ENCODE data around the gene ARID1B. TPM values are rescaled to one million over a fixed set of nuclear protein-coding genes. Genes with fewer than 3 reads are reported as not detected.

Gene ARID1B
- total RNA-seq, 4 donors from 2014 or later: 87.1 to 194 (median 115) TPM

DNA sequence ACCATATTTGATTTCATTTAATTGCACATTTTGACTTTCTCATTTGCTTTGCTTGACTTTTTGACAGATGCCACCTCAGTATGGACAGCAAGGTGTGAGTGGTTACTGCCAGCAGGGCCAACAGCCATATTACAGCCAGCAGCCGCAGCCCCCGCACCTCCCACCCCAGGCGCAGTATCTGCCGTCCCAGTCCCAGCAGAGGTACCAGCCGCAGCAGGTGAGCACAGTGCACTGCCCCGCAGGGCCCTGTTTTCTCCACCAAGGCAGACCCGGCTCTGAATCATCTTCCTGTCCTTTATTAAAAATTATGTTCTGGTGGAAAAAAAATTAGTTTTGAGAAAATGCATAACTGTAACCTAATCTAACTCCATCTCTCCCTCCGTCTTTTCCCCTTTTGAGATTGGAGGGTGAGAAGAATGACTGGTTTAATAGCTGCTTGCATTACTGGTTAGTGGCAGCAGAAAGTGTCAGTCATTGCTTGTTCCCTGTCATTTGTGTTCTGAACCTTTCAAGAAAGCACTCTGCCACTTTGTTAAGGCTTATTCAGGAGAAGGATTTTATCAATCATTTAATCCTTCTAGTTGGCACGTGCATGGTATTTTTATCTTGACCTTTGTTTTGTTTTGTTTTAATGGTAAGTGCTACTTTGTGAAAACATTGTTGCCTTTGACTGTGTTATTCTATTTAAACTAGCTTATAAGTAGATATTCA is 124.3 kb downstream of the ARID1B start:
- Histone ChIP-seq H3K36me3 (no peaks in the 10 kb centered on the region), H3K4me3 (no peak overlapping the region), H3K9me3 (no peaks in the 10 kb centered on the region), H3K27me3 (no peaks in the 10 kb centered on the region), H3K27ac (no peak overlapping the region), H3K4me1 (peaks cover 0 to 6% (median 4%) of the 10 kb centered on the region in 4 donors)
- 68 to 88% methylated on average over 3 to 9 of the region's 9 CpGs for WGBS, 2 donors (ENCODE audit: low coverage in 1 of 2)
- DNase-seq: no peak
- TF ChIP-seq EP300 (IDR thresholded peaks at IDR 0.05; ENCODE audit: low read depth): no peak
- TF ChIP-seq POLR2A (IDR thresholded peaks at IDR 0.05): no peak
- TF ChIP-seq, protein P1, sequence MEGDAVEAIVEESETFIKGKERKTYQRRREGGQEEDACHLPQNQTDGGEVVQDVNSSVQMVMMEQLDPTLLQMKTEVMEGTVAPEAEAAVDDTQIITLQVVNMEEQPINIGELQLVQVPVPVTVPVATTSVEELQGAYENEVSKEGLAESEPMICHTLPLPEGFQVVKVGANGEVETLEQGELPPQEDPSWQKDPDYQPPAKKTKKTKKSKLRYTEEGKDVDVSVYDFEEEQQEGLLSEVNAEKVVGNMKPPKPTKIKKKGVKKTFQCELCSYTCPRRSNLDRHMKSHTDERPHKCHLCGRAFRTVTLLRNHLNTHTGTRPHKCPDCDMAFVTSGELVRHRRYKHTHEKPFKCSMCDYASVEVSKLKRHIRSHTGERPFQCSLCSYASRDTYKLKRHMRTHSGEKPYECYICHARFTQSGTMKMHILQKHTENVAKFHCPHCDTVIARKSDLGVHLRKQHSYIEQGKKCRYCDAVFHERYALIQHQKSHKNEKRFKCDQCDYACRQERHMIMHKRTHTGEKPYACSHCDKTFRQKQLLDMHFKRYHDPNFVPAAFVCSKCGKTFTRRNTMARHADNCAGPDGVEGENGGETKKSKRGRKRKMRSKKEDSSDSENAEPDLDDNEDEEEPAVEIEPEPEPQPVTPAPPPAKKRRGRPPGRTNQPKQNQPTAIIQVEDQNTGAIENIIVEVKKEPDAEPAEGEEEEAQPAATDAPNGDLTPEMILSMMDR (IDR thresholded peaks at IDR 0.05): no peak
- TF ChIP-seq POLR2AphosphoS5 (IDR thresholded peaks at IDR 0.05): no peak
- intact Hi-C loops (cut with DNase I; ENCODE audit: low total_unique reads) (no loop called here), in situ Hi-C loops (cut with MboI; ENCODE audit: low pct_ligation_motif_present in 1 of 4, low pct_unique_long_range_greater_than_20kb in 1 of 4, low sequenced_read_pairs in 3 of 4) (no loop called here)

DNA sequence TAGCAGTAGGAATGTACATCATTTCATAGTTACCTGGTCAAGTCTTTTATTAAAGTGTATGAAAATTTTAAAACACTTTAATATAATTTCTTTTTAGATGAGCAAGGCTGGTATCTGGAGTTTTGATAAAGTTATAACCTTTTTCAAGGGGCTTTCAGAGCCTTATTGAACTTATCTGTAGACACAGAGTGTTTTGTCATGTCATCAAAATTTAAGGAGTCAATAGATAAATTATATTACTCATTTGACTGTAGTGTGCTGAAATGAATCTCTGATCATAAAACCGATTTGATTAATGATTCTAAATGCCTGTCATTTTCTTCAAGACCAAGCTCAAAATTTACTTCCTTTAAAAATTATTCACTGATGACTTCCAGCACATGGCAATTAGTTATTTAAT is 125.6 kb downstream of the ARID1B start:
- intact Hi-C loops (cut with DNase I; ENCODE audit: low total_unique reads) (no loop called here), in situ Hi-C loops (cut with MboI; ENCODE audit: low pct_ligation_motif_present in 1 of 4, low pct_unique_long_range_greater_than_20kb in 1 of 4, low sequenced_read_pairs in 3 of 4) (no loop called here)
- TF ChIP-seq, protein P1 (IDR thresholded peaks at IDR 0.05): no peak
- TF ChIP-seq POLR2A (IDR thresholded peaks at IDR 0.05) (no peak), EP300 (IDR thresholded peaks at IDR 0.05; ENCODE audit: low read depth) (no peak), POLR2AphosphoS5 (IDR thresholded peaks at IDR 0.05) (no peak)
- WGBS, 2 donors (ENCODE audit: low coverage in 1 of 2): 70 to 82% methylated on average over 1 of the region's 1 CpG
- no peaks in the 10 kb centered on the region for H3K36me3 ChIP-seq
- no peak for DNase-seq
- no peaks in the 10 kb centered on the region for H3K9me3 ChIP-seq
- peaks cover 0 to 6% (median 4%) of the 10 kb centered on the region in 4 donors for H3K4me1 ChIP-seq
- H3K4me3 ChIP-seq: no peak overlapping the region
- H3K27ac ChIP-seq: no peak overlapping the region
- no peaks in the 10 kb centered on the region for H3K27me3 ChIP-seq

DNA sequence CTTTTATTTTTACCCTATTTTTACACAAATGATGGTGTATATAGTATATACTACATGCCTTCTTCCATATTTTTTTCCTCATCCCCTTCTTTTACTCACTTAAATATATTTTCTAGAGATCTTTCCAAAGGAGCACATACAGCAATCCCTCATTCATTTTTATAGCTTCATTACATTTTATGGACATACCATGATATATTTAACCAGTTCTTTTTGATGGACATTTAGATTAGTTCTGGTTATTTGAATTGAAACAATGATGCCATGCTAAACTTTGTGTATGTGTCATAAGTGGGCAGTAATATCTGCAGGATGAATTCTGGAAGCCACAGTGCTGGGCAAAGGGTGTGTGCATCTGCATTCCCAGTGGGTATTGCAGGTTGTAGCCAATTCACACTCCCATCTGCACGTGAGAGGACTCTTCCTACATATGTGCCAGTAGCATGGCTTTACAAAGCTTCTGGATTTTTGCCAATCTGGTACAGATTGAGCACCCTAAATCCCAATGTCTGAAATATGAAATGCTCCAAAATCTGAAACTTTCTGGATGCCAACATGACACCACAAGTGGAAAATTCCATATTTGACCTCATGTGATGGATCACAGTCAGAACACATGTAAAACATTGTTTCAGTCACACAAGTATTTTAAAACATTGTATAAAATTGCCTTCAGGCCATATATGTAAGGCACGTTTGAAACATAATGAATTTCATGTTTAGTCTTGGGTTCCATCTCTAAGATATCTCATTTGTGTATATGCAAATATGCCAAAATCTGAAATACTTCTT is 127.2 kb downstream of the ARID1B start:
- Histone ChIP-seq H3K27ac (no peak overlapping the region), H3K9me3 (no peaks in the 10 kb centered on the region), H3K4me3 (no peak overlapping the region), H3K4me1 (peaks cover 0 to 6% (median 4%) of the 10 kb centered on the region in 4 donors), H3K36me3 (no peaks in the 10 kb centered on the region), H3K27me3 (no peaks in the 10 kb centered on the region)
- intact Hi-C loops (cut with DNase I; ENCODE audit: low total_unique reads) (no loop called here), in situ Hi-C loops (cut with MboI; ENCODE audit: low pct_ligation_motif_present in 1 of 4, low pct_unique_long_range_greater_than_20kb in 1 of 4, low sequenced_read_pairs in 3 of 4) (no loop called here)
- no peak for DNase-seq
- TF ChIP-seq POLR2A (IDR thresholded peaks at IDR 0.05): no peak
- TF ChIP-seq EP300 (IDR thresholded peaks at IDR 0.05; ENCODE audit: low read depth): no peak
- TF ChIP-seq, protein P1 (IDR thresholded peaks at IDR 0.05): no peak
- no peak for TF ChIP-seq POLR2AphosphoS5 (IDR thresholded peaks at IDR 0.05)
- 77 to 88% methylated on average over 2 of the region's 2 CpGs for WGBS, 2 donors (ENCODE audit: low coverage in 1 of 2)

DNA sequence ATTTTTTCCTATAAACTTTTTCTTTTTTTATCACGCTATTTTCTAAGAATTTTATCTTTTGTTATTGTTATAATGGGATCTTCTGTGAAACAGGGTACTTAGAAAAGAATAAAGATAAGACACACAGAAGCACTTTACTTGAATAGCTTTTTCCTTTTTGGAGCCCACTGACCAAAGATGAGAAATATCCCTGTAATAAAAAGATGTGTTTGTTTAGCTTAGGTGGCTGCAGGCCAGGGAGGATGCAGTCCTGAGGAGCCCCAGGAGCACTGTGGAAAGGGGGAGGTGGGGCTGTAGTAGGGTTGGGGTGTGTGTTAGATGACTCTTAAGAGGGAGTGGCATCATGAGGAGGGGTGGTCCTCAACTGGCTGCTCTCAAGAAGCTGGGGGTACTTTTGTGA is 128.6 kb downstream of the ARID1B start:
- no peak overlapping the region for H3K4me3 ChIP-seq
- H3K27ac ChIP-seq: no peak overlapping the region
- DNase-seq: no peak
- H3K36me3 ChIP-seq: no peaks in the 10 kb centered on the region
- 13 to 50% methylated on average over 1 of the region's 1 CpG for WGBS, 2 donors (ENCODE audit: low coverage in 1 of 2)
- TF ChIP-seq EP300 (IDR thresholded peaks at IDR 0.05; ENCODE audit: low read depth) (no peak), POLR2AphosphoS5 (IDR thresholded peaks at IDR 0.05) (no peak), POLR2A (IDR thresholded peaks at IDR 0.05) (no peak)
- TF ChIP-seq, protein P1 (IDR thresholded peaks at IDR 0.05): no peak
- in situ Hi-C loops (cut with MboI; ENCODE audit: low pct_ligation_motif_present in 1 of 4, low pct_unique_long_range_greater_than_20kb in 1 of 4, low sequenced_read_pairs in 3 of 4) (no loop called here), intact Hi-C loops (cut with DNase I; ENCODE audit: low total_unique reads) (no loop called here)
- H3K27me3 ChIP-seq: no peaks in the 10 kb centered on the region
- peaks cover 0 to 7% (median 4%) of the 10 kb centered on the region in 4 donors for H3K4me1 ChIP-seq
- no peaks in the 10 kb centered on the region for H3K9me3 ChIP-seq

Data from transverse colon (tissue), 4 donors.